Astrocyte of the cerebellum (primary cell): ENCODE results near the gene FAM174C.

ENCODE experiments used
- DNase-seq: peaks from one replicate; pipeline ENCODE4 v3.0.0-alpha.2; 2011; ENCODE audit warnings: low read depth
- H3K4me3 ChIP-seq: 2 replicates; pipeline ENCODE4 v1.5.1; 2011; ENCODE audit warnings: mild to moderate bottlenecking, low read depth, low read length, moderate library complexity
- CTCF ChIP-seq: IDR thresholded peaks from 2 replicates; pipeline ENCODE4 v1.5.1; 2012; ENCODE audit warnings: low read length, low read depth, moderate library complexity, mild to moderate bottlenecking; ENCODE audit errors: missing control alignments
- in situ Hi-C: cut with HindIII; loops from 2 replicates; pipeline ENCODE4 v1.10.0; 2017; ENCODE audit warnings: low sequenced_read_pairs

FAM174C gene

GRCh38 chr19:1256646-1257474 is 18.5 kb upstream of the FAM174C start:
- no peak for TF ChIP-seq CTCF
- in situ Hi-C loops = no loop called here
- H3K4me3 ChIP-seq = no peak overlapping the region
- no peak for DNase-seq

- H3K4me3 ChIP-seq = no peak overlapping the region
- TF ChIP-seq CTCF = no peak
- no peak for DNase-seq
- in situ Hi-C loops = no loop called here
Observed at GRCh38 chr19:1257475-1258162, 17.7 kb upstream of the FAM174C start.

GRCh38 chr19:1258163-1258492 is 17.2 kb upstream of the FAM174C start:
- no peak overlapping the region for H3K4me3 ChIP-seq
- no peak for TF ChIP-seq CTCF
- in situ Hi-C loops = no loop called here

GRCh38 chr19:1258707-1259205 is 16.6 kb upstream of the FAM174C start:
- no peak overlapping the region for H3K4me3 ChIP-seq
- in situ Hi-C loops = no loop called here
- DNase-seq = no peak
- no peak for TF ChIP-seq CTCF

More at GRCh38 chr19:1258163-1258492, 17.2 kb upstream of the FAM174C start:
- DNase-seq = no peak

- no peak overlapping the region for H3K4me3 ChIP-seq
- in situ Hi-C loops = no loop called here
- DNase-seq = no peak
- no peak for TF ChIP-seq CTCF
Observed at GRCh38 chr19:1259206-1259875, 16.0 kb upstream of the FAM174C start.
